22Rv1 (cell line): ENCODE results near the gene SYNCRIP.
"Not testable (repeated sequence)": the region's sequence is repeated elsewhere in the genome, so short reads cannot be mapped to it uniquely, and the experiment has no call there.

Experiments
- CTCF ChIP-seq: fragments of 450-650 bp; IDR thresholded peaks from 2 replicates; pipeline ENCODE4 v1.5.1; 2017; ENCODE audit warnings: mild to moderate bottlenecking
- ZFX ChIP-seq: fragments of 450-650 bp; IDR thresholded peaks from 2 replicates; pipeline ENCODE4 v1.6.1; 2017; ENCODE audit warnings: antibody characterized with exemption, borderline replicate concordance

- not testable (repeated sequence) for TF ChIP-seq CTCF, ZFX
These were observed 59.9 kb downstream of the SYNCRIP start for GRCh38 chr6:85582832-85583231.
